Measurements from ENCODE around the gene RESP18.
"Not testable (repeated sequence)": the region's sequence is repeated elsewhere in the genome, so short reads cannot be mapped to it uniquely, and the experiment has no call there.

RESP18 gene

GRCh38 chr2:219289195-219289536 is 43.4 kb downstream of the RESP18 start:
- no peak overlapping the region for H3K9ac ChIP-seq (ENCODE audit: low read depth, low read length)
- peaks cover 16% of the 10 kb centered on the region; the same call in 1 of the 2 replicates for H3K27me3 ChIP-seq (ENCODE audit: insufficient read depth, low read length)
- H3K4me1 ChIP-seq (ENCODE audit: insufficient read depth, low read length), result no peaks in the 10 kb centered on the region
- no peaks in the 10 kb centered on the region for H3K9me3 ChIP-seq (ENCODE audit: insufficient read depth, low read depth, low read length)
- H3K27ac ChIP-seq (ENCODE audit: low read length), result no peak overlapping the region
- H3K4me3 ChIP-seq (ENCODE audit: low read length), result no peak overlapping the region
- H3K36me3 ChIP-seq (ENCODE audit: insufficient read depth, low read depth, low read length), result no peaks in the 10 kb centered on the region

GRCh38 chr2:219287580-219288265 is 44.8 kb downstream of the RESP18 start:
- peaks cover 6% of the 10 kb centered on the region; the same call in 1 of the 2 replicates for H3K36me3 ChIP-seq (ENCODE audit: insufficient read depth, low read depth, low read length)
- H3K27me3 ChIP-seq (ENCODE audit: insufficient read depth, low read length), result peaks cover 8% of the 10 kb centered on the region; the same call in 1 of the 2 replicates
- H3K9me3 ChIP-seq (ENCODE audit: insufficient read depth, low read depth, low read length), result no peaks in the 10 kb centered on the region
- H3K9ac ChIP-seq (ENCODE audit: low read depth, low read length), result no peak overlapping the region
- no peak overlapping the region for H3K27ac ChIP-seq (ENCODE audit: low read length)
- H3K4me3 ChIP-seq (ENCODE audit: low read length), result no peak overlapping the region
- no peaks in the 10 kb centered on the region for H3K4me1 ChIP-seq (ENCODE audit: insufficient read depth, low read length)

- not testable (repeated sequence) for H3K9me3 ChIP-seq (ENCODE audit: insufficient read depth, low read depth, low read length); H3K36me3 ChIP-seq (ENCODE audit: insufficient read depth, low read depth, low read length); H3K9ac ChIP-seq (ENCODE audit: low read depth, low read length); H3K4me3 ChIP-seq (ENCODE audit: low read length); H3K4me1 ChIP-seq (ENCODE audit: insufficient read depth, low read length); H3K27me3 ChIP-seq (ENCODE audit: insufficient read depth, low read length); H3K27ac ChIP-seq (ENCODE audit: low read length)
These were observed 45.5 kb downstream of the RESP18 start for GRCh38 chr2:219287116-219287440.

GRCh38 chr2:219286436-219287115 is 46.0 kb downstream of the RESP18 start:
- Histone ChIP-seq H3K9ac (ENCODE audit: low read depth, low read length) (no peak overlapping the region), H3K9me3 (ENCODE audit: insufficient read depth, low read depth, low read length) (no peaks in the 10 kb centered on the region), H3K4me3 (ENCODE audit: low read length) (no peak overlapping the region), H3K27ac (ENCODE audit: low read length) (no peak overlapping the region), H3K4me1 (ENCODE audit: insufficient read depth, low read length) (no peaks in the 10 kb centered on the region), H3K27me3 (ENCODE audit: insufficient read depth, low read length) (peaks cover 4% of the 10 kb centered on the region; the same call in 1 of the 2 replicates), H3K36me3 (ENCODE audit: insufficient read depth, low read depth, low read length) (peaks cover 8% of the 10 kb centered on the region; the same call in 1 of the 2 replicates)

- H3K4me3 ChIP-seq (ENCODE audit: low read length), result no peak overlapping the region
- H3K27ac ChIP-seq (ENCODE audit: low read length), result no peak overlapping the region
- peaks cover 11% of the 10 kb centered on the region; the same call in 1 of the 2 replicates for H3K36me3 ChIP-seq (ENCODE audit: insufficient read depth, low read depth, low read length)
These were observed 46.6 kb downstream of the RESP18 start for GRCh38 chr2:219285894-219286425.

GRCh38 chr2:219285373-219285735 is 47.2 kb downstream of the RESP18 start:
- H3K36me3 ChIP-seq (ENCODE audit: insufficient read depth, low read depth, low read length), result peaks cover 14% of the 10 kb centered on the region; the same call in 1 of the 2 replicates
- H3K9ac ChIP-seq (ENCODE audit: low read depth, low read length), result no peak overlapping the region
- H3K9me3 ChIP-seq (ENCODE audit: insufficient read depth, low read depth, low read length), result no peaks in the 10 kb centered on the region
- peaks cover 2% of the 10 kb centered on the region; the same call in 1 of the 2 replicates for H3K4me1 ChIP-seq (ENCODE audit: insufficient read depth, low read length)
- H3K27ac ChIP-seq (ENCODE audit: low read length), result no peak overlapping the region
- no peak overlapping the region for H3K4me3 ChIP-seq (ENCODE audit: low read length)
- H3K27me3 ChIP-seq (ENCODE audit: insufficient read depth, low read length), result no peaks in the 10 kb centered on the region

More at GRCh38 chr2:219285894-219286425, 46.6 kb downstream of the RESP18 start:
- Histone ChIP-seq H3K9ac (ENCODE audit: low read depth, low read length) (no peak overlapping the region), H3K9me3 (ENCODE audit: insufficient read depth, low read depth, low read length) (no peaks in the 10 kb centered on the region), H3K27me3 (ENCODE audit: insufficient read depth, low read length) (no peaks in the 10 kb centered on the region), H3K4me1 (ENCODE audit: insufficient read depth, low read length) (no peaks in the 10 kb centered on the region)

- Histone ChIP-seq H3K4me3 (ENCODE audit: low read length) (no peak overlapping the region), H3K27me3 (ENCODE audit: insufficient read depth, low read length) (no peaks in the 10 kb centered on the region), H3K4me1 (ENCODE audit: insufficient read depth, low read length) (peaks cover 4% of the 10 kb centered on the region), H3K36me3 (ENCODE audit: insufficient read depth, low read depth, low read length) (peaks cover 14% of the 10 kb centered on the region; the same call in 1 of the 2 replicates), H3K9ac (ENCODE audit: low read depth, low read length) (no peak overlapping the region), H3K9me3 (ENCODE audit: insufficient read depth, low read depth, low read length) (no peaks in the 10 kb centered on the region), H3K27ac (ENCODE audit: low read length) (no peak overlapping the region)
These were observed 47.8 kb downstream of the RESP18 start for GRCh38 chr2:219284501-219285372.

- H3K27ac ChIP-seq (ENCODE audit: low read length), result no peak overlapping the region
- peaks cover 12% of the 10 kb centered on the region for H3K4me1 ChIP-seq (ENCODE audit: insufficient read depth, low read length)
- H3K9me3 ChIP-seq (ENCODE audit: insufficient read depth, low read depth, low read length), result no peaks in the 10 kb centered on the region
- peaks cover 7% of the 10 kb centered on the region; the same call in 1 of the 2 replicates for H3K27me3 ChIP-seq (ENCODE audit: insufficient read depth, low read length)
- H3K9ac ChIP-seq (ENCODE audit: low read depth, low read length), result no peak overlapping the region
- H3K36me3 ChIP-seq (ENCODE audit: insufficient read depth, low read depth, low read length), result peaks cover 14% of the 10 kb centered on the region; the same call in 1 of the 2 replicates
- H3K4me3 ChIP-seq (ENCODE audit: low read length), result no peak overlapping the region
These were observed 49.5 kb downstream of the RESP18 start for GRCh38 chr2:219282943-219283581.

GRCh38 chr2:219282375-219282774 is 50.2 kb downstream of the RESP18 start:
- peaks cover 9% of the 10 kb centered on the region; the same call in 1 of the 2 replicates for H3K27me3 ChIP-seq (ENCODE audit: insufficient read depth, low read length)
- peaks cover 15% of the 10 kb centered on the region for H3K4me1 ChIP-seq (ENCODE audit: insufficient read depth, low read length)
- H3K27ac ChIP-seq (ENCODE audit: low read length), result no peak overlapping the region
- no peaks in the 10 kb centered on the region for H3K9me3 ChIP-seq (ENCODE audit: insufficient read depth, low read depth, low read length)
- no peak overlapping the region for H3K4me3 ChIP-seq (ENCODE audit: low read length)
- no peak overlapping the region for H3K9ac ChIP-seq (ENCODE audit: low read depth, low read length)
- H3K36me3 ChIP-seq (ENCODE audit: insufficient read depth, low read depth, low read length), result peaks cover 14% of the 10 kb centered on the region; the same call in 1 of the 2 replicates

GRCh38 chr2:219281588-219281987 is 51.0 kb downstream of the RESP18 start:
- no peaks in the 10 kb centered on the region for H3K9me3 ChIP-seq (ENCODE audit: insufficient read depth, low read depth, low read length)
- H3K27ac ChIP-seq (ENCODE audit: low read length), result no peak overlapping the region
- peaks cover 14% of the 10 kb centered on the region; the same call in 1 of the 2 replicates for H3K36me3 ChIP-seq (ENCODE audit: insufficient read depth, low read depth, low read length)
- no peak overlapping the region for H3K4me3 ChIP-seq (ENCODE audit: low read length)
- peaks cover 9% of the 10 kb centered on the region; the same call in 1 of the 2 replicates for H3K27me3 ChIP-seq (ENCODE audit: insufficient read depth, low read length)
- no peak overlapping the region for H3K9ac ChIP-seq (ENCODE audit: low read depth, low read length)
- H3K4me1 ChIP-seq (ENCODE audit: insufficient read depth, low read length), result peaks cover 19% of the 10 kb centered on the region

GRCh38 chr2:219280651-219281050 is 51.9 kb downstream of the RESP18 start:
- no peak overlapping the region for H3K4me3 ChIP-seq (ENCODE audit: low read length)
- H3K27ac ChIP-seq (ENCODE audit: low read length), result no peak overlapping the region
- peaks cover 19% of the 10 kb centered on the region for H3K4me1 ChIP-seq (ENCODE audit: insufficient read depth, low read length)
- no peak overlapping the region for H3K9ac ChIP-seq (ENCODE audit: low read depth, low read length)
- peaks cover 14% of the 10 kb centered on the region; the same call in 1 of the 2 replicates for H3K36me3 ChIP-seq (ENCODE audit: insufficient read depth, low read depth, low read length)
- H3K27me3 ChIP-seq (ENCODE audit: insufficient read depth, low read length), result peaks cover 9% of the 10 kb centered on the region; the same call in 1 of the 2 replicates
- H3K9me3 ChIP-seq (ENCODE audit: insufficient read depth, low read depth, low read length), result no peaks in the 10 kb centered on the region

Measured in iPS-20b (cell line).